OCI-LY1 (cell line): Measurements from ENCODE around the gene SAT2.

Source experiments
- EZH2 ChIP-seq: fragments of 200-600 bp; sonication (generic), shearing (Covaris generic); IDR thresholded peaks from 2 replicates; pipeline ENCODE4 v1.8.0; 2017; ENCODE audit warnings: borderline replicate concordance, mixed run types, mild to moderate bottlenecking, antibody characterized with exemption, low read length, moderate library complexity, mixed read lengths
- TF ChIP-seq, protein P1 (sequence below): fragments of 200-600 bp; sonication (generic), shearing (Covaris generic); IDR thresholded peaks from 2 replicates; pipeline ENCODE4 v1.5.1; 2017; ENCODE audit warnings: mild to moderate bottlenecking, antibody characterized with exemption, low read length, moderate library complexity, mixed read lengths

DNA sequence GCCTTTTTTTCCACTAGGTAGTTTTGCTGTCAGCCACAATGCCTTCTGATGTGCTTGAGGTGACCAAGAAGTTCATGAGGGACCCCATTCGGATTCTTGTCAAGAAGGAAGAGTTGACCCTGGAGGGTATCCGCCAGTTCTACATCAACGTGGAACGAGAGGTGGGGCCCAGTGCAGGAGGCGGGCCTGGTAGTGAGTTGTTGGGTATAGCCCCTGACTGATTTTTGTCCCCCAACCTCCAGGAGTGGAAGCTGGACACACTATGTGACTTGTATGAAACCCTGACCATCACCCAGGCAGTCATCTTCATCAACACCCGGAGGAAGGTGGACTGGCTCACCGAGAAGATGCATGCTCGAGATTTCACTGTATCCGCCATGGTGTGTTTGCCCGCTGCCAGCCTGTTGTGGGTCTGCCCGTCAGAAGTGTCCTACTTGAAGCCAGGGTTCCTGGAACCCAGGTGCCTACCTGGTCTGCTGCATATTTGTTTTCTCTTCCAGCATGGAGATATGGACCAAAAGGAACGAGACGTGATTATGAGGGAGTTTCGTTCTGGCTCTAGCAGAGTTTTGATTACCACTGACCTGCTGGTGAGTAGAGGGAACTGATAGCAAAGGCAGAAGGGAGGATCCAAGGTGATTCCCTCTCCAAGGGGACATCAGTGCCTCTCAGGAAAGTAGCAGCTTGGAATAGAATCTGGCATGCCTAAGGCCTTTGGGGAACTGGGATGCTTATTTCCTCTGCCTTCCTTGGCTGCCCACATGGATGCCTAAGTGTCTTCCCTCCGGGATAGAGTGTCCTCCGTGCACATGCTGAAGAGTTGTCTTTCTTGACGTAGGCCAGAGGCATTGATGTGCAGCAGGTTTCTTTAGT lies 50.1 kb downstream of the SAT2 start:
- TF ChIP-seq, protein P1, sequence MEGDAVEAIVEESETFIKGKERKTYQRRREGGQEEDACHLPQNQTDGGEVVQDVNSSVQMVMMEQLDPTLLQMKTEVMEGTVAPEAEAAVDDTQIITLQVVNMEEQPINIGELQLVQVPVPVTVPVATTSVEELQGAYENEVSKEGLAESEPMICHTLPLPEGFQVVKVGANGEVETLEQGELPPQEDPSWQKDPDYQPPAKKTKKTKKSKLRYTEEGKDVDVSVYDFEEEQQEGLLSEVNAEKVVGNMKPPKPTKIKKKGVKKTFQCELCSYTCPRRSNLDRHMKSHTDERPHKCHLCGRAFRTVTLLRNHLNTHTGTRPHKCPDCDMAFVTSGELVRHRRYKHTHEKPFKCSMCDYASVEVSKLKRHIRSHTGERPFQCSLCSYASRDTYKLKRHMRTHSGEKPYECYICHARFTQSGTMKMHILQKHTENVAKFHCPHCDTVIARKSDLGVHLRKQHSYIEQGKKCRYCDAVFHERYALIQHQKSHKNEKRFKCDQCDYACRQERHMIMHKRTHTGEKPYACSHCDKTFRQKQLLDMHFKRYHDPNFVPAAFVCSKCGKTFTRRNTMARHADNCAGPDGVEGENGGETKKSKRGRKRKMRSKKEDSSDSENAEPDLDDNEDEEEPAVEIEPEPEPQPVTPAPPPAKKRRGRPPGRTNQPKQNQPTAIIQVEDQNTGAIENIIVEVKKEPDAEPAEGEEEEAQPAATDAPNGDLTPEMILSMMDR, result no peak
- TF ChIP-seq EZH2, result no peak
